ENCODE results near the gene PROCR.
"Not testable (repeated sequence)": the region's sequence is repeated elsewhere in the genome, so short reads cannot be mapped to it uniquely, and the experiment has no call there.

DNA sequence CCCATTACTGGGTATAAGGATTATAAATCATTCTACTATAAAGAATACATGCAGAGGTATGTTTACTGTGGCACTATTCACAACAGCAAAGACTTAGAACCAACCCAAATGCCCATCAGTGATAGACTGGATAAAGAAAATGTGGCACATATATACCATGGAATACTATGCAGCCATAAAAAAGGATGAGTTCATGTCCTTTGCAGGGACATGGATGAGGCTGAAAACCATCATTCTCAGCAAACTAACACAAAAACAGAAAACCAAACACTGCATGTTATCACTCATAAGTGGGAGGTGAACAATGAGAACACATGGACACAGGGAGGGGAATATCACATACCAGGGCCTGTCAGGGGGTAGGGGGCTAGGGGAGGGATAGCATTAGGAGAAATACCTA lies 7.3 kb upstream of the PROCR start:
- TF ChIP-seq, protein P1, sequence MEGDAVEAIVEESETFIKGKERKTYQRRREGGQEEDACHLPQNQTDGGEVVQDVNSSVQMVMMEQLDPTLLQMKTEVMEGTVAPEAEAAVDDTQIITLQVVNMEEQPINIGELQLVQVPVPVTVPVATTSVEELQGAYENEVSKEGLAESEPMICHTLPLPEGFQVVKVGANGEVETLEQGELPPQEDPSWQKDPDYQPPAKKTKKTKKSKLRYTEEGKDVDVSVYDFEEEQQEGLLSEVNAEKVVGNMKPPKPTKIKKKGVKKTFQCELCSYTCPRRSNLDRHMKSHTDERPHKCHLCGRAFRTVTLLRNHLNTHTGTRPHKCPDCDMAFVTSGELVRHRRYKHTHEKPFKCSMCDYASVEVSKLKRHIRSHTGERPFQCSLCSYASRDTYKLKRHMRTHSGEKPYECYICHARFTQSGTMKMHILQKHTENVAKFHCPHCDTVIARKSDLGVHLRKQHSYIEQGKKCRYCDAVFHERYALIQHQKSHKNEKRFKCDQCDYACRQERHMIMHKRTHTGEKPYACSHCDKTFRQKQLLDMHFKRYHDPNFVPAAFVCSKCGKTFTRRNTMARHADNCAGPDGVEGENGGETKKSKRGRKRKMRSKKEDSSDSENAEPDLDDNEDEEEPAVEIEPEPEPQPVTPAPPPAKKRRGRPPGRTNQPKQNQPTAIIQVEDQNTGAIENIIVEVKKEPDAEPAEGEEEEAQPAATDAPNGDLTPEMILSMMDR (IDR thresholded peaks at IDR 0.05) = not testable (repeated sequence)
- not testable (repeated sequence) for TF ChIP-seq POLR2AphosphoS5 (IDR thresholded peaks at IDR 0.05); POLR2A (IDR thresholded peaks at IDR 0.05); EP300 (IDR thresholded peaks at IDR 0.05; ENCODE audit: low read depth)

Measured in transverse colon (tissue), 4 donors.